Measurements from ENCODE around the gene ENTPD8.

ENTPD8 gene, protein sequence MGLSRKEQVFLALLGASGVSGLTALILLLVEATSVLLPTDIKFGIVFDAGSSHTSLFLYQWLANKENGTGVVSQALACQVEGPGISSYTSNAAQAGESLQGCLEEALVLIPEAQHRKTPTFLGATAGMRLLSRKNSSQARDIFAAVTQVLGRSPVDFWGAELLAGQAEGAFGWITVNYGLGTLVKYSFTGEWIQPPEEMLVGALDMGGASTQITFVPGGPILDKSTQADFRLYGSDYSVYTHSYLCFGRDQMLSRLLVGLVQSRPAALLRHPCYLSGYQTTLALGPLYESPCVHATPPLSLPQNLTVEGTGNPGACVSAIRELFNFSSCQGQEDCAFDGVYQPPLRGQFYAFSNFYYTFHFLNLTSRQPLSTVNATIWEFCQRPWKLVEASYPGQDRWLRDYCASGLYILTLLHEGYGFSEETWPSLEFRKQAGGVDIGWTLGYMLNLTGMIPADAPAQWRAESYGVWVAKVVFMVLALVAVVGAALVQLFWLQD

DNA sequence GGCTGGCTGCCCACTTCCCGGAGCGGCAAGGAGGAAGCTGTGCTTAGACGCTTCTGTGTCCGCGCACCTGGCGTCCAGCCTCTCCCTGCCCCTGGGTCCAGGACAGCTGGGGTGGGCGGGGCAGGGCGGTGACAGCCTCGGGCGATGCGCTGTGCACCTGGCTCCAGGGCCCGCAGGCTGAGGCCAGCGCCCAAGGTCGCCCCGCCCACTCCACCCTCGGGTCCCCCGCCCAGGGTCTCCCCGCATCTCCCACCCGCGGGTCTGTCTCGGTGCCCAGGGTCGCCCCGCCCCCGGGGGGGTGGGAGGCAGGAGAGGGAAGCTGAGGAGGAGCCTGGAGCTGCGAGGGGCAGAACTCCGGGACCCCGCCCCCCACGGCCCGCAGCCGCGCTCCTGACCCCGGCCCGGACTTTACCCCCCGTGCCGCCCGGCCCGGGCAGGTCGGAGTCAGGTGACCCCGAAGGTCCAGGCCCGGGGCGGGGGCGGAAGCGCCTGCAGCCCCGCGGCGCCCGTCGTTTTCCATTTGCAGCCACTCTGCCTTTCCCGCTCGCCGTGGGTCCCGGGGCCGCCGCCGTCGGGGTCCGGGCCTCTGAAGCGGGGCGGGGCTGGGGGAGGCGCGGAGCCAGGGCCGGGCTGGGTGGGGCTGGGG lies at the start of gene ENTPD8:
Gene ENTPD8, minus strand, starts transcription at position 69 of the 646 bp plus-strand sequence. CDS start 3,072 bp downstream, outside the sequence.
- no peak for DNase-seq (ENCODE audit: low read depth)

DNA sequence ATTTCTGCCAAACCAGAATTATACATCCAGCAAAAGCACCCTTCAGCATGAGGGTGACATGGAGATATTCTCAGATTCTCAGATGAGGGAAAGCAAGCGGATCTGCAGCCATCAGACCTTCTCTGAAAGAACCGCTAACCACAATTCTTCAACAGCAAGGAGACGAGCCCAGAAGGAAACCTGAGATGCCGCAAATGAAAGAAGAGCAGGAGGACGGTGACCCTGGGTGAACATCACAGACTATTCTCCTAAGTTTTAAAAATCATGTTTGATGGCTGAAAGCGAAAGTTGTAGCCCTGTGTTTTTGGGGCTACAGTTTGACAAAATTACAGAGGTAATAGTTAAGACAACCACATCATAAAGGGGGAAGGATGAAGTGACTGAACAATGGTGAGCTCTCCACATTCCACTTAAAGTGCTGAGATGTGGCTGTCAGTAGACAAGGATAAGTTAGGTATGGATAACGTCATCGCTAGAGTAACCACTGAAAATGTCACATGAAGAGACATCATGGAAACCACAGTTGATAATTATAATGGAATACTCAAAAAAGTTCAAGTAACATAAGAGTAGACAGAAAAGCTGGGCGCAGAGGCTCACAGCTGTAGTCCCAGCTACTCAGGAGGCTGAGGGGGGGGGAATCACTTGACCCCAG lies 49.5 kb upstream of the ENTPD8 start:
- DNase-seq (ENCODE audit: low read depth), result no peak

- no peak for DNase-seq (ENCODE audit: low read depth)
Measured at GRCh38 chr9:137488906-137489305, 47.7 kb upstream of the ENTPD8 start.

DNA sequence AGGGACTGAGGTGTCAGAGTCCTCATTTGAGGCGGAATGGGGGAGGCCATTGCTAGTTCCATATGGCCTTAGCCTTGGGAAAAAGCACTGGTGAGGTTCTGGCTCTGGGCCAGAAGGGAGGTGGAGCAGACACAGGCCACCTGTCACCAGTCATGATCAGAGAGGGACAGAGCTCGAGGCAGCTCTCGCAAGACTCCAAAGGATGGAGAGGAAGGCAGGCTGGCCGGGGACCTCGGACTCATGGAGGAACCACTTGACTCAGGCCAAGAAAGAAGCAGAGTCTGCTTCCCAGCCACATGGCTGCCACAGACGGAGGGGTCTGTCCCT lies 47.1 kb upstream of the ENTPD8 start:
- no peak for DNase-seq (ENCODE audit: low read depth)

GRCh38 chr9:137487454-137488326 lies 46.5 kb upstream of the ENTPD8 start:
- DNase-seq (ENCODE audit: low read depth), result no peak

- no peak for DNase-seq (ENCODE audit: low read depth)
Measured at GRCh38 chr9:137486545-137487453, 45.6 kb upstream of the ENTPD8 start.

GRCh38 chr9:137486141-137486490 lies 45.0 kb upstream of the ENTPD8 start:
- no peak for DNase-seq (ENCODE audit: low read depth)

DNA sequence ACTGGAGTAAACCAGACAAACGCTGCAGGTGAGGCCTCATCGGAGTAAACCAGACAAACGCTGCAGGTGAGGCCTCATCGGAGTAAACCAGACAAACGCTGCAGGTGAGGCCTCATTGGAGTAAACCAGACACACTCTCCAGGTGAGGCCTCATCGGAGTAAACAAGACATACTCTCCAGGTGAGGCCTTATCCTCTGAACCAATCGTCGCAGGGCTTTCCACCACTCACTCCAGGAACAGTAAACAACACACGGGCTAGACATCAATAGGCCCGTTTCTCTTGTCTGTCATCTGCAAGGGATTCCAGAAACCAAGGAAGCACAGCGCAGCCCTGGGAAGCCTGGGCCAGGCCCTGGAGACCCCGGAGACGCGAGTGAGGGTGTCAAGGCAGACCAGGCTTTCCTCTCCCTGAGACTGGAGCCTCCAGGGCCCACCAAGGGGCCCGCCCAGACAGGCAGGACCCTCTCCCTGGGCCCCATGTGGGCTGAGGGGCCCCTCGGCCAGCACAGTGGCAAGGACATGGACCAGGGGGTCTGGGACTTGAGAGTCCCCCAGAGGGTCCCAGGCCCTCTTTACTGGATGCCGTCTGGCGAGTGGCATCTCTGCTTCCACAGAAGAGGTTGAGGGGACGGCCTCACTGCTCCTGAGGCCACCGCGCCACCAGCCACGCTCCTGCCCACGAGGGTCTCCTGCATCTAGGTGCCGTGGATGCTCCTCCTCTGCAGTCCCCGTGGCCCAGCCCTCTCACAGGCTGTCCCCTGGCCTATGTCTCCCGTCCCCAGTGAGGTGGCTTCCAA lies 44.4 kb upstream of the ENTPD8 start:
- DNase-seq (ENCODE audit: low read depth), result no peak

- no peak for DNase-seq (ENCODE audit: low read depth)
Measured at GRCh38 chr9:137484551-137485315, 43.6 kb upstream of the ENTPD8 start.

- peak; percentile 87 for DNase-seq (ENCODE audit: low read depth)
Measured at GRCh38 chr9:137482094-137482781, 41.1 kb upstream of the ENTPD8 start.

DNA sequence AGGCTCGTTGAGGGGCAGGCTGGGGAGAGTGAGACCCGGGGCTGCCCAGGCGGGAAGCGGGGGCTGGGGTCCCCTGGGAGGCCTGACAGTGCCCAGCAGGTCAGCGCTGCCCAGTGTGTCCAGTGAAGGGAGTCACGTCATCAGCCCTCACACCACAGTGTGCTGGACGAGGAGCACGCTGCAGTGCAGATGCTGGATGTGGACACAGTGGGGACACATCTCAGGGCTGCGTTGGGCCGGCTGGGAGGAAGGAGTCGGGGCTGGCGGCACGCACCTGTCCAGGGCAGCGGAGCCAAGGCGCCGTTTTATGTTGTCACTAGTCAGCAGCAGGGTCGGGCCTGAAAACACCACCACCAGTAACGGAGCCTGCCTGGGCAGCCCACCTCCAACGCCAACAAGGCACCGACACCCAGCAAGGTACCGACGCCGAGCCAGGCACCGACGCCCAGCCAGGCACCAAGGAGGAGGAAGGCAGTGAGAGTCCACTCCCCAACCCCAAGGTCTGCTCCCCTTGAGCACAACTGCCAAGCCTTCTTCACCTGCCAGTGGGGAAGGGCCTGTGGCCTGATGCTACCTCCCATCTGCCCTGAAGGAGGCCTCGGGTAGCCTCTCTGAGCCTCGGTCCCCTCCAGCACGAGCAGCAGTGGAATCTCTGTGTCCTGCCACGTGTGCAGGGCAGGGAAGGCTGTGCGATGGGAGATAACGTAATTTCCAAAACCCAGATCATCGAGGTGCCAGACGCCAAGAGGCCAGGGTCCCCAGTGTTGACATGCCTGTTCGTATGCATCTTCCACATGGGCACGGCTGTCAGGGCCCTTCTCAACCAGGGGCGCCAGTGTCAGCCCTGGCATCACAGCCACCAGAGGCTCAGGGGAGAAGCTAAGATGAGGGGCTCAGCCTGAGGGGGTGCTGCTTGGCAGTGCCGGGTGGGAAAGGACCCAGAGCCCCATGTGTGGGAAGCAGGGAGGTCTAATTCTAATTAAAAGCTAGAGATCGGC lies 39.8 kb upstream of the ENTPD8 start:
- DNase-seq (ENCODE audit: low read depth), result no peak

DNA sequence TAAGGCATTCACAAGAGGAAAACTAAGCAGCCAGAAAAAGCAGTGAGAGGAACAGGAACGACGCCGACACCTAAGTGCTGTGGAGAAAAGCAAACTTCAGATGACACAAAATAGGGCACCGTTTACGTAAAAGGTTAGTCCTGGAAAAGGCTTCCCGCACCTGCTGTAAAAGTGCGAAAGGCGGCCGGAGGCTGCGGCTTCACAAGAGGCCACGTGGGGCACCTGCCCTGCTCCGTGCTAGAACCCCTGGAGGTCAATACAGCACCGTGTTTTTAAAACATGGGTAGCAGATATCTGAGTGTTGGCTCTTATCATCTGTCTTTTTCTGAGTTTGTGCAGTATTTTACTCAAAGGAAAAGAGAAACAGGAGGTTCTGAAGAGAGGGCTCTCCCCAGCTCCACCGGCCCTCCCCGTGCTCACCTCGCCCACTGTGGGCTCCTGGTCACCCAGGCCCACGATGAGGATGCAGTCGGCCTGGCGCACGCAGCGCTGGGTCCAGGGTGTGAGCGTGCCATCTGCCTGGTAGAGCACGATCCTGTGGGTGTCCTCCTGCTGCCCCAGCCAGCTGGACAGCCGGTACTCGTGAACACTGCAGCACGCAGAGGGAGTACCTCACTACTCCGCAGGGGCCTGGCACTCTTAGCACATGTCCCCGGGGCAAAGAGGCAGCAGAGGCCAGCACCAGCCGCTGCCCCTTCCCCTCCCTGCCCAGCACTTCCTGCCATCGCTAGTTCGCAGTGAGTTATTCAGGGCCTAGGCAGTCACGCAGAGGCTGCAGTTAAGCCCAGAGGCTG lies 38.9 kb upstream of the ENTPD8 start:
- no peak for DNase-seq (ENCODE audit: low read depth)

DNA sequence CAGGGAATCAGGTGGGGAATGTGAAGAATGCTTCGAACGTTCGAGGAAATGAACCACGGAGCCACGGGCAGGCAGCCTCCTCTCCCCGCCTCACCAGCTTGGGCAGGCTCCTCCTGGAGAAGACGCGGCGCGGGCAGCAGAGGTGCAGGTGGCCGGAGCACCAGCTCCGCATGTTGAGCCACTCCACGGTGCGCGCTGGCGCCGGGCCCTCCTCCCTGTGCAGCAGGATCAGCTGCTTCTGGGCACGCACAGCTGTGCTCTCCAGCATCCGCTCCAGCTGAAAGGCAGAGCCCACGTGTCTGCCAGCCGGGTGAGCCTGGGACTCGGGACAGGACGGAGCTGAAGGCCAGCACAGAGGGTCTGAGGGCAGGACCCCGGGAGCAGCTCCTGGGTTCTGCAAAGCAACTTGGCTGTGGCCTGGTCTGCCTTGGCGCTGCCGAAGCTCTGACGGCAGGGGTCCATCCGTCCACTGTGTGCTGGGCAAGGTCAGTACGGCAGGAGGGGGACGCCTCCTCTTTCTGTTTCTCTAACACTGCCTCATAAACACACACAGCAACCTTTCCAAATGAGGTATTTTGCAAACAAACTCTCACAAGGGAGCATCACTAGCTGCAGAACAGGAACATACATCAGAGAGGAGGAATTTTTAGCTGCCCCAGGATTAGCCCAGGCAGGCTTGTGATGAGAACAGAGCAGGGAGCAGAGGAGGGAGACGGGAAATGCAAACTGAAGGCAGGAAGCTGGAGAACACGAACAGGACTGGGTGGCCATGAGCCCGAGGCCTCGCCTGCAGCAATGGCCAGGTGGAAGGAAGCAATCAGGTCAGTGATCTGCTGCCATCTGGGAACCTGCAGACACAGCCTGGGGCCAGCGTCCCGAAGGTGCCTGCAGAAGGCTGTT lies 38.1 kb upstream of the ENTPD8 start:
- peak; percentile 41 for DNase-seq (ENCODE audit: low read depth)

DNA sequence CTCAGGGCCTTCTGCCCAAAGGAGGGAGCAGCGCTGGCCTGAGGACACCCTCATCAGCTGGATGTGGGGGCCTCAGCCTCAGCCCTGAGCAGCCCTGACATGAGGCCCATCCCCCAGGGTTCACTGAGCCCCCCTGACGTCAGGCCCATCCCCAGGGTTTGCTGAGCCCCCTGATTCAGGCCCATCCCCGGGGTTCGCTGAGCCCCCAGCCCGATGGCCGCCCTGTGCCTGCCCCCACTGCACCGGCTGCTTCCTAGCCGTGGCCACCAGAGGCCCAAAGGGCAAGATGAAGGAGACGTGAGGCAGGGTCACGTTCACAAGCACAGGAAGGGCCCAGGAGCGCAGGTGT lies 37.4 kb upstream of the ENTPD8 start:
- DNase-seq (ENCODE audit: low read depth), result no peak

GRCh38 chr9:137477778-137478612 lies 36.8 kb upstream of the ENTPD8 start:
- DNase-seq (ENCODE audit: low read depth), result no peak
